Activated CD4-positive, CD25-positive, alpha-beta regulatory T cell (primary cell): Measurements from ENCODE around the gene TMC8.
"Not testable (repeated sequence)": the region's sequence is repeated elsewhere in the genome, so short reads cannot be mapped to it uniquely, and the experiment has no call there.

Source experiments
- DNase-seq, 4 experiments: peaks; one replicate each; lab custom pipeline; 2025; lab: John Stamatoyannopoulos, UW

TMC8 gene

GRCh38 chr17:78110363-78111015 lies 20.1 kb upstream of the TMC8 start:
- DNase-seq: no peak

DNA sequence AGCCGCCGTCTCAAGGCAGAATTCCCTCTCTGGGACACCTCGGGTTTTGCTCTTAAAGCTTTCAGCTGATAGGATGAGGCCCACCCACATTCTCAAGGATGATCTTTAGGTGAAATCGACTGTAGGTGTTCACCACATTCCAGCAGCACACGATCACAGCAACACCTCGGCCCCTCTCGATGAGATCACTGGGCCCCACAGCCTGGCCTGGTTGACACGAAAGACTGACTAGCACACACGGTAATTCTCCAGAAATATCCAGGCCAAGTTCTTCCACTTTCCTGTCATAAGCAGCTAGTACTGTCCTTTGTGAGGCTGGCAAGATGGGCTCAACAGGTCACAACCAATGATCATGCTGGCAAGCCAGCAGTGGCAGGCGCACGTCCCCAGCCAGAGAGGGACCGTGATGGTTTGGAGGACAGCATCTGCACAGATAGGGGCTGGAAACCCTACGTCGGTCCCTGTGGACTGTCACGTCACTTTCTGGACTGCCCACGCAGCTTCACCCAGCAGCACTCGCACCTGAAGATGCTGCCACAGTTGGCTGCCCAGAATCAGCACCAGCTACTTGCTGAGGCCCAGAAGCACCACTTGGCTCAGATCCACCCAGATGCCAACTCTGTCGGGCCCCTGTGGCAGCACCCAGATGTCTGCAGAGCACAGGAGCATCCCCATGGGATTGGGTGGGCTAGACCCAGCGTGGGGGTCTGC lies 19.4 kb upstream of the TMC8 start:
- DNase-seq: no peak

DNA sequence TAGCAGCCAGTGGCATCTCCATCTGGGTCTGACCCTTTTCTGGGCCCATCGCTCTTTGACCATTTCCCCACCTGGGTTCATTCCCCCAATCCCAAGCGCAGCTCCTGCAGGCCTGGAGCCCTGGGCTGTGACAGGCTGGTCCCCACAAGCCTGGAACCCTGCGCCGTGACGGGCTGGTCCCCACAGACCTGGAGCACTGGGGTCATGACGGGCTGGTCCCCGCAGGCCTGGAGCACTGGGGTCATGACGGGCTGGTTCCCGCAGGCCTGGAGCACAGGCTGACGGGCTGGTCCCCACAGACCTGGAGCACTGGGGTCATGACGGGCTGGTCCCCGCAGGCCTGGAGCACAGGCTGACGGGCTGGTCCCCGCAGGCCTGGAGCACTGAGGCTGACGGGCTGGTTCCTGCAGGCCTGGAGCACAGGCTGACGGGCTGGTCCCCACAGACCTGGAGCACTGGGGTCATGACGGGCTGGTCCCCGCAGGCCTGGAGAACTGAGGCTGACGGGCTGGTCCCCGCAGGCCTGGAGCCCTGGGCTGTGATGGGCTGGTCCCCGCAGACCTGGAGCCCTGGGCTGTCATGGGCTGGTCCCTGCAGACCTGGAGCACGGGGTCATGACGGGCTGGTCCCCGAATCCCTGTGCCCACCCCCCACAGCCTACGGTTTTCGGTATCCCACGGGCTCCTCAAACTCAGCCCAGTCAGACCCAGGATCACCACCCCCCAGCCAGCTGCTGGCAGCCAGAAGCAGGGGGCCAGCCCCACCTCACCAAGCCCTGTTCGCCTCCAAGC lies 18.6 kb upstream of the TMC8 start:
- DNase-seq: no peak

DNA sequence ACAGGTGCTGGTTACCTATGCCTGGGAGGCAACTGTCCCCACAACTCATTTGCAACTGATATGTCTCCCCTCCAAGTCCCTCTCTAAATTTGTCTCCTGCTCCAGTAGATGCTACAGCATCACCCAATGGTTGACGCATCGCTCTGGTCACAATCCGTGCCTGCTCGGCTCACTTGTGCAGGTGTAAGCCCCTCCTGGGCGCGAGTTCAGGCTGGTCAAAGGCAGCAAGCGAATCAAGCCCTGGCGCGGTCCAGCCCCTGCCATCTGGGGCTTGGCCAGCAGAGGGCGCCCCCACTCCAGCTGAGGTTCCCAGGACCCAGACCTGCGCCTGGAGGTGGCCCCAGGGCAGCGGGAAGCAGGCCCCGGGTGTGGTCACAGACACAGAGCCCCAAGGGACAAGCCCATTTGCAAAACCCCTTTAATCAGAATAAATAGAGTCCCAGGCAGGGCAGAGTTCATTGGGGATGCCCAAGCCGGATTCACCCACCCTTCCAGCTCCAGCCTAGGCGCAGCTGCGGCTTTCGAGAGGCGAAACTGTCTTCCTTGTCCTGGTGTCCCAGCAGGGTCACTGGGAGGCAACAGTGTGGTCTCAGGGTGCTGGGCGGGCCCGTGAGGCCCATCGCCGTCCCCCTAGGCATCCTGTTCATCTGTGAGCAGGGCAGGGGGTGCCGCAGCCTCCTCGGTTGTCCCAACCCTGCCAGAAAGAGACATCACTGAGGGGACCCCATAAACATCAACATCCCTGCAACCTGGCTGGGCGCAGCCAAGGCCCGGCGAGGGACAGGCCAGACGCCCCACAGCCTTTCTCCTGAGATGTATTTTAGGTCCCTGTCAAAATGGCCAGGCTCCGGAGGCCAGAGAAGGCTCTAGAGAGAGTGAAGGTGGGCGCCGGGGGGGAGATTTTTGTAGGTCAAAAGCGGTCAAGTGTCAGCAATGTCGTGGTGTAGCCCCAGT lies 17.8 kb upstream of the TMC8 start:
- peak; percentile 58 to 86 (median 69) for DNase-seq

GRCh38 chr17:78113804-78114785 lies 16.5 kb upstream of the TMC8 start:
- no peak for DNase-seq

DNA sequence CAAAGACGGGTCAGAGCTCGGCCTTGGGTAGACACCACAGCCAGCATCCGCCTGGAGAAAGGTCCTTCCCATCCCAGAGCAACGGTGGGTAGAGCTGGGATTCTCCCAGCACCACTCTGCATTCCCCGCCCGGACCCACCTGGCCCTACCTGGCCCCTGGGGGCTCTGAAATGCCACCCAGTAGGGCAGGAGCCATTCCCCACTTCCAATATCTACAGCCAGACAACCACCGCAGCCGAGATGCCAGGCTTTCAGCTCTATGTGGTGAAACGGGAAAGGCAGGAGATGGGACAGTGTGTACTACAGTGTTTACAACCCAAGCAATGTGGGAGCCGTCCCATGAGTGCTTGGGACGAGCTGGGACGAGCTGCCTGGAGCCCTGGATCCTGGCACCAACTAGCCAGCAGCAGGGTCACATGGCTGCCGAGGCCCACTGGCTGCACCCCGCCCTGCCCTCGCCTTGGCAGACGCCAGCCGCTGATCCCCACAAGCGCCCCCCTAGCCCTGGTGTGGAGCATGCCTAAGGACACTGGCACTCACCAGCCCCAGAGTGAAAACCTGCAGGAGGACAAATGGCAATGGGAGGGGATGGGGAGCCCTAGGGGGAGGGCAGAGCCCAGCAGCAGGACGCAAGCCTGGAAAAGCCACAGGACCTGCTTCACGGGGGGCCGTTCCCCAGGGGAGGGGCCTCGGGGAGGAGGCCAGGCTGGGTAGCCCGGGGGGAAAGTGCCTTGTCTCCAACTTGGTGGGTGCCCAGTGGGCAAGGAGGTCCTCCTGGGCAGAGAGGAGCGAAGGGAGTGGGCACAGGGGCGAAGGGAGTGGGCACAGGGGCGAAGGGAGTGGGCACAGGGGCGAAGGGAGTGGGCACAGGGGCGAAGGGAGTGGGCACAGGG lies 15.5 kb upstream of the TMC8 start:
- no peak for DNase-seq

GRCh38 chr17:78115803-78116202 lies 14.8 kb upstream of the TMC8 start:
- DNase-seq: not testable (repeated sequence)

DNA sequence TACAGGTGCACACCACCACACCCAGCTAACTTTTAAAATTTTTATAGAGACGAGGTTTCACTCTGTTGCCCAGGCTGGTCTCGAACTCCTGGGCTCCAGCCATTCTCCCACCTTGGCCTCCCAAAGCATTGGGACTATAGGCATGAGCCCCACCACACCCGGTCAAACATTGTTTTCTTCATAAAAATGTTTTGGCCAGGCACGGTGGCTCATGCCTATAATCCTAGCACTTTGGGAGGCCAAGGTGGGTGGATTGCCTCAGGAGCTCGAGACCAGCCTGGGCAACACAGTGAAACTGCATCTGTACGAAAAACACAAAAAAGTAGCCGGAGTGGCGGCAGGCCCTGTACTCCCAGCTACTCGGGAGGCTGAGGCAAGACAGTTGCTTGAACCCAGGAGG lies 14.2 kb upstream of the TMC8 start:
- DNase-seq: no peak

DNA sequence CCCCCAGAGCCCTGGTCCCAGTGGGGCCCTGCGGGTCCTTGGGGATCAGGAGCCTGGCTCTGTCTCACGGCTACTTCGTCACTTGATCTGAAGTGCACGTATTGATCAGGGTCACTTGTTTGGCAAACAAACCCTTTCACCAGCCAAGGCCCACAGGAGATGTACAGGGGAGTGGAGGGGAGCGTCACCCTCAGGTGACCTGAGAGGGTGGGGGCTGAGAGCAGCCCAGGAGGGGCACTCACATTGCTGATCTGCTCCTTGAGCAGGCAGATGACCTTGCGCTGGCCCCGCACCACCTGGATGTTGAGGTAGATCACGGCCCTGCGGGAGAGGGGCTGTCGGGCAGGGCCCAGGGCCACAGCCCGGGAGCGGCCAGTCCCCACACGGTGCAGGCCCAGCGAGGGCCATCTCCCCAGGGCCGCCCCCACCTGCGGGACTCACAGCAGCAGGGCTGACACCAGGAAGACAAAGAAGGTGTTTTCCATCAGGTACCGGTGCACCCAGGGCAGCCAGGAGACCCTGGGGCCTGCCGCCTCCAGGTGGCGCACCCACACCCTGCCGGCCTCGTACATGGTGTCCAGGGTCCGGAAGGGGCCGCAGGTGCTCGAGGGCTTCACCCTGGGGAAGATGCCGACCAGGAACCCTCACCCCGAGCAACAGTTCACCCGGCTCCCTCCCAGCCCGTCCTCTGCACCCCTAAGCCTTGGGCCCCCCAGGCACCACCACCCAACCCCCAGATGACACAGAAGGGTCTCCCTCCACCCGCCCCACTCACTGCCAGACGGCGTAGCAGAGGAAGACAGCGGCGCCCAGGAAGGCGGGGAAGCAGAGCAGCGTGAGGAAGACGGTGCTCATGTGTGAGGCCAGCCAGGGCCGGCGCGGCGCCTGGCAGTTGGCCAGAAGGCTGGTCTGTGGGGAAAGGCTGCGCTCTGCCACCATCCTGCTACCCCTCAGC lies 13.3 kb upstream of the TMC8 start:
- DNase-seq: no peak

GRCh38 chr17:78118801-78119241 lies 11.8 kb upstream of the TMC8 start:
- DNase-seq: no peak

- DNase-seq: no peak
These were observed 10.0 kb upstream of the TMC8 start for GRCh38 chr17:78120537-78120936.

DNA sequence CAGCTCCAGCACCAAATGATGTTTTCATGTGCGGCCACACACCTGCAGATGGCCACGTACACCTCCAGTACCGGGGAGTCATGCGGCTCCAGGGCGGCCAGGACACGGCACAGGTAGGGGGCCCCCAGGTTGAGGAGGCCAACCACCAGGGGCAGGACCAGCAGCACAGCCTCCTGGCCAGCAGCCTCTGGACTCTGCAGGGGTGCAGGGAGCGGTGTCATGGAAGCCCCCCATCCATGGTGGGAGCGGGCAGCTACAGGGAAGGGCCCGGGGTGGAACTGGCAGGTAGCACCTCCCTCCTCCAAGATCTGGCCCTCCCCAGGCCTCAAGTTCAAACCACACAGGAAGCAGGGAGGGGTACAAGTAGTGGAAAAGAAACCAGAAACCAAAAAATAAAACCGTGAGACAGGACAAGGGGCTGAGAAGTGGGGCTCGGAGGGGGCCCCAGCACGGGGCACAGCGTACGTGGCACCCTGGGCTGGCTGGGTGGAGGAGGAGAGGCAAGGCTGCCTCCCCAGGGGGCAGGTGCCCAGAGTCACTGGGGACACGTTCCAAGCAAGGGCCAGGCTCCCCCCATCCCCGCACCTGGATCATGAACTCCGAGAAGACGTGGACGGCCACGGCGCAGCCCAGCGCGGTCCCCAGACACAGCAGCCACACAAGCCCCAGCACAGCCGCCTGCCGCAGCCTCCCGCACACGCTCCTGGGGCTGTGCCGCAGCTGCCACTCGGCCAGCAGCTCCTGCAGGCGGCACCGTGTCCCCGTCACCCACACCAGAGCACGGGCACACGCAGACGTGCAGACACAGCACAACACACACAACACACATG lies 9.4 kb upstream of the TMC8 start:
- peak in 2 of 4 experiments; percentile 40 to 44 for DNase-seq

DNA sequence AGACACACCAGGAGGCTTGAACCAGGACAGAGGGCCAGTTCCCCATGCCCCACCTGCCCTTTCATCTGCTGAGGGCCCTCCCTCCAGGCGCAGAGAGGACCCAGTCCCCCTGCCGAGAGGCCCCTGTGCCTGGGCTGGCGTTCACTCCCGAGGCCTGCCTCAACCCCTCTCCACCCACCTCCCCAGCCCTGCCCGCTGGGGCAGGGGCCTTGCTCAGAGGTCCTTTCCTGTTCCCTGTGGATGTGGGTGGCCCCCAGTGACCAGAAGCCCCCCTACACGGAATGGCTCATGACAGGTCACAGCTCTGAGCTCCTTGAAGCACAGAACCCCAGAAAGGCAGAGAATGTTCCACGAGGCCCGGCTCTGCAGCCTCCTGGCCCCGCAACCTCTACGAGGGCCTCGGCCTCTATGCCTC lies 8.8 kb upstream of the TMC8 start:
- no peak for DNase-seq

GRCh38 chr17:78122216-78122930 lies 8.2 kb upstream of the TMC8 start:
- no peak for DNase-seq

GRCh38 chr17:78122931-78123249 lies 7.7 kb upstream of the TMC8 start:
- no peak for DNase-seq

DNA sequence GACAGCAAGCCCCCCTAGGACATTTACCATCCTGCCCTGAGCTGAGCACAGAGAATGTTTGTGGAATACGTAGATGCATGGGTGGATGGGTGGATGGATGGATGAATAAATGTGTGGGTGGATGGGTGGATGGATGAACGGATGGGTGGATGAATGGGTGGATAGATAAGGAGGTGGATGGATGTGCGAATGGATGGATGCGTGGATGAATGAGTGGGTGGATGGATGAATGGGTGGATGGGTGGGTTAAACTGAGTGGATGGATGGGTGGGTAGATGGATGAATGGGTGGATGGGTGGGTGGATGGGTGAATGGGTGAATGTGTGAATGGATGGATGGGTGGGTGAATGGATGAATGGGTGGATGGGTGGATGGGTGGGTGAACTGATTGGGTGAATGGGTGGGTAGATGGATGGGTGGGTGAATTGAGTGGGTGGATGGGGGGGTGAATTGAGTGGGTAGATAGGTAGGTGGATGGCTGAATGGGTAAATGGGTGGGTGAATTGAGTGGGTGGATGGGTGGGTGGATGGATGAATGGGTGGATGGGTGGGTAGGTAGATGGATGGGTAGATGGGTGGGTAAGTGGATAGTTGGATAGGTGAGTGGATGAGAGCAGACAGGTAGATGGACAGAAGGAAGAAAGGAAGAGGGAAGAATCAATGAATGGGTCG lies 7.2 kb upstream of the TMC8 start:
- DNase-seq: no peak
